ENCODE measurements around the gene PCDH7.

The PCDH7 gene, protein sequence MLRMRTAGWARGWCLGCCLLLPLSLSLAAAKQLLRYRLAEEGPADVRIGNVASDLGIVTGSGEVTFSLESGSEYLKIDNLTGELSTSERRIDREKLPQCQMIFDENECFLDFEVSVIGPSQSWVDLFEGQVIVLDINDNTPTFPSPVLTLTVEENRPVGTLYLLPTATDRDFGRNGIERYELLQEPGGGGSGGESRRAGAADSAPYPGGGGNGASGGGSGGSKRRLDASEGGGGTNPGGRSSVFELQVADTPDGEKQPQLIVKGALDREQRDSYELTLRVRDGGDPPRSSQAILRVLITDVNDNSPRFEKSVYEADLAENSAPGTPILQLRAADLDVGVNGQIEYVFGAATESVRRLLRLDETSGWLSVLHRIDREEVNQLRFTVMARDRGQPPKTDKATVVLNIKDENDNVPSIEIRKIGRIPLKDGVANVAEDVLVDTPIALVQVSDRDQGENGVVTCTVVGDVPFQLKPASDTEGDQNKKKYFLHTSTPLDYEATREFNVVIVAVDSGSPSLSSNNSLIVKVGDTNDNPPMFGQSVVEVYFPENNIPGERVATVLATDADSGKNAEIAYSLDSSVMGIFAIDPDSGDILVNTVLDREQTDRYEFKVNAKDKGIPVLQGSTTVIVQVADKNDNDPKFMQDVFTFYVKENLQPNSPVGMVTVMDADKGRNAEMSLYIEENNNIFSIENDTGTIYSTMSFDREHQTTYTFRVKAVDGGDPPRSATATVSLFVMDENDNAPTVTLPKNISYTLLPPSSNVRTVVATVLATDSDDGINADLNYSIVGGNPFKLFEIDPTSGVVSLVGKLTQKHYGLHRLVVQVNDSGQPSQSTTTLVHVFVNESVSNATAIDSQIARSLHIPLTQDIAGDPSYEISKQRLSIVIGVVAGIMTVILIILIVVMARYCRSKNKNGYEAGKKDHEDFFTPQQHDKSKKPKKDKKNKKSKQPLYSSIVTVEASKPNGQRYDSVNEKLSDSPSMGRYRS (N-terminal part only)
- total RNA-seq = 0.10 to 0.26 reads per million in 2 donors

DNA sequence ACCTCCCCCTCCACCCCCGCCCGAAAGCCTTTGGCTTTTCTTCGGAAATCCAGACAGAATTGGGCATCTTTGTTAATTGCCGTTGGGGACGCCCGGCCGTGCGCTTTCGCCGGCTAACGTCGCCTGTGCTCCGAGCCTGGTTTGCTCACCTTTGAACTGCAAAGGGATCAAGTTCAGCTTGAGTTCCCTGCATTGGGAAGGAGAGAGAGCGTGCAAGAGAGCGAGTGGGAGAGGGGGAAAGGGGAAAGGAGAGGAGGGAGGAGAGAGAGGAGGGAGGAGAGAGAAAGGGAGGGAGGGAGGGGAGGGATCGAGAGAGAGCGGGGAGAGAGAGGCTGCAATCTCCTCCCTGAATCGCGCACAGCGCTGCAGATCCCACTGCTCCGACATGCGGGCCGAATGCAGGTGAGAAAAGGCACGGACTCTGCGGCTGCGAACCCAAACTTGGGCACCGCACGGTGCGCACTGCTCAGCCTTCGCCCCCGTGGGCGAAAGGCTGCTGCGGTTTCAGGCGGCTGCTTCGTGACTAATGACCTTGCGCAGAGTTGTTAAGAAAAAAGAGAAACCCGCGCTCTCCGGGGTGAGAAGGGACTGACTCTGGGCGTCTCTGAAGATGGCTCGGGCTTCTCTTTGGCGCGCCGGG is at the start of gene PCDH7:
PCDH7 (plus strand) TSS at position 349 of the 640 bp plus-strand sequence. CDS start 1,054 bp downstream, outside the sequence.
- DNase-seq = no peak

DNA sequence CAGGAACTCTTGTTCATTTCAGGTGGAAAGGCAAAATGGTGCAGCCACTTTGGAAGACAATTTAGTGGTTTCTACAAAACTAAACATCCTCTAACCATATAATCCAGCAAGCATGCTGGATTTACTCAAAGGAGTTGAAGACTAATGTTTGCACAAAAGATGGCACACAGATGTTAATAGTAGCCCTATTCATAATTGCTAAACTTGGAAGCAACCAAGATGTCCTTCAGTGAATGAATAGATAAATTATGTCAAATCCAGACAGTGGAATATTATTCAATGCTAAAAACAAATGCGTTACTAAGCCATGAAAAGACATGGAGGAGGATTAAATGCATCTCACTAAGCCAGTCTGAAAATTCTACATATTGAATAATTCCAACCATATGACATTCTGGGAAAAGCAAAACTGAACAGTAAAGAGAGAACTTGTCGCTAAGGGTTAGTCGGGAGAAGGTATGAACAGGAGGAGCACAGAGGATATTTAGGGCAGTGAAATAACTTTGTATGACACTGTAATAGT is 48.2 kb upstream of the PCDH7 start:
- no peak for DNase-seq

DNA sequence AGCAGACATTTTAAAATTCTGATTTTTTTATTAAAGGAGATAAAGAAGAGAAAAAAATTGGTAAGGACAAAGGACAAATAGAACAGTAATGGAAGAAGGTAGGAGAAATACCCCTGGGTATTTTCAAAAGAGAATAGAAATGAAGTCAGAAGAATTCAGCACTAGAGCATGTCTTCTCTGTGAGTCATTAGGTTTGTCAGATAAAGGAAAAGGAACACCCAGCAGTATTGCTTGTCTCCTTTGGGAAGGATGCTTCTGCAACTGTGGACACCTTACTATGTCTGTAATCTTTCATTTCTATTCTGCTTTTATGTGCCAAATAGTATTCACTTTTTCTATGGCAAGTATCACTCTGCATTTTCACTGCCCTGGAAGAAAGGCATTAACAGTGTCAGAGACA is 24.0 kb upstream of the PCDH7 start:
- DNase-seq = no peak

DNA sequence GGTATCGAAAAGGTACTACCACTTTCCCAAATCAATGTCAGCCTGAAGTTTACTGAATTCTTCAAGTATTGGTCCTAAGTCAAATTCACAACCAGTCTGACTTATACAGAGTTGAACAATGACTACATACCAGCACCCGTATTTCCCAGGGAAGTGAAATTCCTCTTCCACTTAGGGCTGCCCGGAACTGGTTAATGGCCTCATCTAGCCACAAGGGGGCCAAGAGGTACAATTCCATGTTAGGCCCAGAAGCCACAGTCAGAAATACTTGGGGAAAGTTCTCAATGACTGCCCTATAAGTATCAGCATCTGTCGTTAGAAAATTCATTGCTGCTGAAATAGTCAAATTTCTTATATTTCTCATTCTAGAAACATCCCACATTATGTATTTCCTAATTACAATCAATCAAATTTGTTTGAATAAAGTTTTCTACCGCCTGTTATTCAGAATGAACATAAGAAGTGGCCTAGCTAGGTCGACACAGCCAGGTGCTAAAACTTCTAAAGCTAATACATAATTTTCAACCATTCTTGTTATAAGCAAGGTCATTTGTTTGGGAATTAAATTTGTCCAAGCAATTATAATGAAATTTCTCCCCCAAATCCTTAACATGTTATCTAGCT is 5.6 kb upstream of the PCDH7 start:
- no peak for DNase-seq

DNA sequence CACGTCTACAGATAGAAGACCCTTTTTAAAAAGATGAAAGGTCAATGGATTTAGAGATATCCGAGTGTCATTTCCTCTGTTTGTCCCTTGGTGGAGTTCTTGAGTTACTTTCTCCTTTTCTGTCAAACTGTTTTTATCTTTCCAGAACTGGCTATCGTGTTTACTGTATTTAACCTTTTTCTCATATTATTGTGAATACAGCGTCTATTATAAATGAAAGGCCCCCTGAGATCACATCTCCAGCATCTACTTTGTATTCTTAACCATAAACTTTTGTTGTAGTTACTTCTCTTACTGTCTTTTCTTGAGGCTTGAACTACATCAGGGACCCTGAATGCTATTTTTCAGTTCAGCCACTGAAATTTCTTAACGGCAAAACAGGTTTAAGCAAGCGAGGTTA is 4.0 kb upstream of the PCDH7 start:
- DNase-seq = no peak

DNA sequence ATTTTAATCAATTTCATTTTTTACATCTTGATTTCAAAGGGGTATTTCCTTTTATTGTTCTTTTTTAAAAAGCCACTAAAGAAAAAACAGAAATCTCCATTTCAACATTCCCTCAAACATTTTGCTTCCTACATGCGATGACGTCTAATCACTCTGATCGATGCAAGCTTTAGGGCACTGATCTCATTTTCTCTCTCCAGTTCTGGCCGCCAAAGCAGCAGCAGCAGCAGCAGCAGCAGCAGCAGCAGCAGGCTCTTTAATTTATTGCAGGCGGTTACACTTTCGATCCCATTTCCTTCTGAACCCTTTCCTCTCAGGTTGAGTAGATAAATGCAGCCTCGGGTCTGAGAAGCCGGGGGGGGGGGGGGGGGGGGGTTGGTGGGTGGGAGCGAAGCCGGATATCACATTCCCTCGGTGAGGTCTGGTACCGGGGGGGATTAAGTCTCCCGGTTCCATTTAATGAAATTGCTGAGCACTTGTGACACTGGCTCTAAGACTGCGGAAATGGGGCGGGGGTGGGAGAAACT is 3.4 kb upstream of the PCDH7 start:
- no peak for DNase-seq

DNA sequence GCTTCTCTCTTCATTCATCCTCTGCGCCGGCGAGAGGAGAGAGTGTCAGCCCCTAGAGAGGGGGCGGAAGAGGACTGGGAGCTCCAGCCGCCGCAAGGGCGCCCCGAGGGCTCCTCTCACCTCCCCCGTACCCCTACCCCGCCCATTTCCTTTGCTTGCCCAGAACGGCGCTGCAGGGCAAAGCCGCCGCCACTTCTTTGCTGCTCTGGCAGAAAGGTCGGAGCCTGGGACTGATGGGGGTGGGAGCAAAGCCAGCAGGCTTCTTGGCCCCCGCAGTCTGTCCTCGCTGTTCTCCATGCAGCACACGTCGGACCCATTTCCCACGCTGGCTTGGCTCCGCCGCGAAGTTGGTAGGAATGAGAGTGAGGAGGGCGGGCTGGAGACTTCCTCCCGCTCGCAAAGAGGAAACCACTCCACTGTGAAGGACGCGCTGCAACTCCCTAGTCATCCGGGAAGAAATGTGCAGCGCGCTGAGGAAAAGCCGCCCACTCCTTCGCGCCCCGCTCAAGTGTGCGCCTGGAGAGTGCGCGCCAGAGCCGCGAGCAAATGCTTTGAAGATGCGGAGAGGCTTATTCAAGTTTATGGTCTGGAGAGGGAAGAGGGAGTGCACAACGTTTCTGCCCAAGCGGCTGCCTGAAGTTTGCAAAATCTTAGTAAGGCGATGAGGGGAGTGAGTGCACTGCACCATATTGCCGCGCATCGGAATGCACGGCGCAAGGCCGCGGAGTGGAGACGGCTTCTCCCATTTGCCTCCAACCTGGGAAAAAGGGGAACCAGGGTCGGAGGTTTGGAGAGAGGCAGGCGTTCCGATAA is 2.8 kb upstream of the PCDH7 start:
- no peak for DNase-seq

DNA sequence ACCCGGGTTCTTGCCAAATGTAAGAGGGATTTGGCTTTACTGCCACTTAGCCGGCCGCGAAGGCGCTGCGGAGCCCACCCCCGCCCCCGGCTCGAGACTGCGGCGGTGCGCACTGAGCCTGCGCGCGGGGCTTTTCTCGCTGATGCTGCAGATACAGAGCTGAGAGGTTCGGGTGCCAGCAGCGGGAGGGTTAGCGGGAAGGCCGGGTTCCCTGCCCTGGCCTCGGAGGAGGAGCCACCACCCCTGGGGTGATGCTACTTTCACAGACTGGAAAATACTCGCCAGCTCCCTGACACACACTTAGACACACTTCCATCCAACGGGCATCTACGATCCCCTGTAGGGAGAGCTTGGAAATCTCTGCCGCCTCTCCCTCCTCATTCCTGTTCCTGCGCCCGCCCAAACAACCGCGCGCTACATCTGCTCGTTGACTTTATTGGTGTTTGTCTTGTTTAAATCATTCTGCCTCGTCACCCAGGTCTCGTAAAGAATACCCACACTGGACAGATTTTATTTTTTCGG is 2.1 kb upstream of the PCDH7 start:
- DNase-seq = no peak

DNA sequence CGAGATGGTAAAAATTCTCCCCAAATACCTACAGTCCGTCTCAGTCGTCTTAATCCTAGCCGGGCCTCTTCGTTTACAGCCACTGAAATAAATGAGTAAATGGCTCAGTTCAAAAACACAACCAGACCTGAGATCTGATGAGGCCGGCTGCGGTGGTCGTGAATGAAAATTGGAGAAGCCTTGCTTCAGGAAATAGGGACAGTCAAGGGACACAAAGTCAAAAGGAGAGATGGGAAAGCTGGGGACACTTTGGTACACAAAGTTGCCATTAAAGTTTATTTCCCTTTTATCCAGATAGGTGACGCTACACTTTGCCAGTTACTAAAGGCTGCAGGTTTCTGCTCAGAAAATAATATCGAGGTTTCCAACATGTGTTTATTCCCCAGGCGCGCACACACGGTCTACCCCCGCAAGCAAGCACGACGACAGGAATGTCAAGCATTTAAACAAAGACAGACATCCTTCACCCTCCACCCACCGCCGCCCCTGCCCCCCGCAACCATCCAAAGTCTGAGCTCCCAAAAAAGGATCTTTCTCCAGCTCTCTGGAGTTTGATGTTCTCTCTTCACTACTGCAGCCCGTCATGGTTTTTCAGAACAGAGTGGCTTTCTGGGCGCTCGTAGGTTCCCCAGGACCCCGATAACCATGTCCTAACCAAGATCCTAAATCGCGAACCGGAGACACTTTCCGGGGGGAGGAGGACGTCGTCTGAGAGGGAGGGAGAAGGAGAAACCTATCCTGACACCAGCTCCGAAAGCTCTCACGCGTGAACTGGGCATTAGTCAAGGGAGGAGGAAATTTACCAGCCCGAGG is 1.3 kb upstream of the PCDH7 start:
- DNase-seq = no peak

DNA sequence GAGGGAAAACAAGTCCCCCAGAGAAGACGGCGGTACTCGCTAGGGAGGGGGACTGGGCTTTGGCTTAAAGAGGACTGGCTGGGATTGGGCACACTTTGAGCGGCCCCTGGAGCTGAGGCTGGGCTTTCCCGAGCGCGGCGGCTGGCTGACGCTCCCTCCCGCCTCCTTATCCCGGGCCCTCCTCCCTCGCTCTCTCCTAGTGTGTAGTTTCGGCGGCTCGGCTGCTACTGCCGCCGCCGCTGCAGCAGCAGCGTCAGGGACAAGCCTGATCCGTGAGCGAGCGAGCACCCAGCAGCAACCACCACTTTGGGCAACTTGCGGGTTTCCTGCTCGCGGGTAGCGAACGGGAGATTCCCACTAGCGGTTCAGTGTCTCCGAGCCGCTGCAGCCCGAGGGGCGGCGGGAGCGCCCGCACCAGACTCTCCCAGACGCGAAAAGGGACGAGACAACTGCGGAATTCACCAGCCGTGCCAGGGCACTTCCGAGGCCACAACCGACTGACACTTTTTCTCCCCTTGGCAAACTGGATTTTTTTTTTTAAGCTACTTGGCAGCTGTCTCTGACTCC is 632 bp upstream of the PCDH7 start:
- DNase-seq = no peak

DNA sequence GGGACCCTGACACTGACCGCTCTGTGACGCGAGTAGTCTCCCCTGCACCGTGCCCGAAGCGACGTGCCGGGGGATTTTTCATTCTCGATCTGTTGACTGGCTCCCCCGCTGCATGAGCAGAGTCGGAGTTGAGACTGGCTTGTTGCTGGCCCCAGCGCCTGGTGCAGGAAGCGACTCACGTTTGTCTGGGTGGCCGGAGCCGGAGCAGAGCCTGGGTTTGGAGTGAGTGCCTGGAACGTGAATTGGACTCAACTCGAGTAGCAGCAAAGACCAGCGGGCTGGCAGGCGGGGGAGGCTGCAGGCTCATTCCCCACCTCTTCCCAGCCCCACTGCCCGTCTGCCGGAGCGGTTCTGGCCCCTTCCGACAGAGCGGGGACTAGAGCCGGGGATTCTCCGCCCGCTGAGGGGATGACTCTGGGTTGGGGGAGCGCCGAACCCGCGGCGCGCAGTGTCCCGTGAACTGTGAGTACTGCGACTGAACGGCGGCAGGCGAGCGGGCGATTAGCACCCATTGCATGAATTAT is 554 bp downstream of the PCDH7 start:
- no peak for DNase-seq

DNA sequence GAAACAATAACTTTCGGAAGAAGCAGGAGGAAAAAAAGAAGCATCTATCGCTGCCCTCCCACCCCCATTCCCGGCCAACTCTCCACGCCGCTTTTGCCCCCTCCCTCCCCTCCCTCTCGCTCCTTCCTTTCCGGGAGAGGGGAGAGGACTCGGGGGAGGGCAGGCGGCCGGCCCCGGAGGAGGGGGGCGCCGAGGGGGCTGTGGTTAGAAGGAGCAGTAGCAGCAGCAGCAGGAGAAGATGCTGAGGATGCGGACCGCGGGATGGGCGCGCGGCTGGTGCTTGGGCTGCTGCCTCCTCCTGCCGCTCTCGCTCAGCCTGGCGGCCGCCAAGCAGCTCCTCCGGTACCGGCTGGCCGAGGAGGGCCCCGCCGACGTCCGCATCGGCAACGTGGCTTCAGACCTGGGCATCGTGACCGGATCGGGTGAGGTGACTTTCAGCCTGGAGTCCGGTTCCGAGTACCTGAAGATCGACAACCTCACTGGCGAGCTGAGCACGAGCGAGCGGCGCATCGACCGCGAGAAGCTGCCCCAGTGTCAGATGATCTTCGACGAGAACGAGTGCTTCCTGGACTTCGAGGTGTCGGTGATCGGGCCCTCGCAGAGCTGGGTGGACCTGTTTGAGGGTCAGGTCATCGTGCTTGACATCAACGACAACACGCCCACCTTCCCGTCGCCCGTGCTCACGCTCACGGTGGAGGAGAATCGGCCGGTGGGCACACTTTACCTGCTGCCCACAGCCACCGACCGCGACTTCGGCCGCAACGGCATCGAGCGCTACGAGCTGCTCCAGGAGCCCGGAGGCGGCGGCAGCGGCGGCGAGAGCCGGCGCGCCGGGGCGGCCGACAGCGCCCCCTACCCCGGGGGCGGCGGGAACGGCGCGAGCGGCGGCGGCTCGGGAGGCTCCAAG is 1.3 kb downstream of the PCDH7 start:
- DNase-seq = no peak

DNA sequence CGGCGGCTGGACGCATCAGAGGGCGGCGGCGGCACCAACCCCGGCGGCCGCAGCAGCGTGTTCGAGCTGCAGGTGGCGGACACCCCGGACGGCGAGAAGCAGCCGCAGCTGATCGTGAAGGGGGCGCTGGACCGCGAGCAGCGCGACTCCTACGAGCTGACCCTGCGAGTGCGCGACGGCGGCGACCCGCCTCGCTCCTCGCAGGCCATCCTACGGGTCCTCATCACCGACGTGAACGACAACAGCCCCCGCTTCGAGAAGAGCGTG is 1.9 kb downstream of the PCDH7 start:
- no peak for DNase-seq

DNA sequence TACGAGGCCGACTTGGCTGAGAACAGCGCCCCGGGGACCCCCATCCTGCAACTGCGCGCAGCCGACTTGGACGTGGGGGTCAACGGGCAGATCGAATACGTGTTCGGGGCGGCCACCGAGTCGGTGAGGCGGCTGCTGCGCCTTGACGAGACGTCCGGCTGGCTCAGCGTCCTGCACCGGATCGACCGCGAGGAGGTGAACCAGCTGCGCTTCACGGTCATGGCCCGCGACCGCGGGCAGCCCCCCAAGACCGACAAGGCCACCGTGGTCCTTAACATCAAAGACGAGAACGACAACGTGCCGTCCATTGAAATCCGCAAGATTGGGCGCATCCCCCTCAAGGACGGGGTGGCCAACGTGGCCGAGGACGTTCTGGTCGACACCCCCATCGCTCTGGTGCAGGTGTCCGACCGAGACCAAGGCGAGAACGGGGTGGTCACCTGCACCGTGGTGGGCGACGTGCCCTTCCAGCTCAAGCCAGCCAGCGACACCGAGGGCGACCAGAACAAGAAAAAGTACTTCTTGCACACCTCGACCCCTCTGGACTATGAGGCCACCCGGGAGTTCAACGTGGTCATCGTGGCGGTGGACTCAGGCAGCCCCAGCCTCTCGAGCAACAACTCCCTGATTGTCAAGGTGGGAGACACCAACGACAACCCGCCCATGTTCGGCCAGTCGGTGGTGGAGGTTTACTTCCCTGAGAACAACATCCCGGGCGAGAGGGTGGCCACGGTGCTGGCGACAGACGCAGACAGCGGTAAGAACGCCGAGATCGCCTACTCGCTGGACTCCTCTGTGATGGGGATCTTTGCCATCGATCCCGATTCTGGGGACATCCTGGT is 2.4 kb downstream of the PCDH7 start:
- DNase-seq = no peak

DNA sequence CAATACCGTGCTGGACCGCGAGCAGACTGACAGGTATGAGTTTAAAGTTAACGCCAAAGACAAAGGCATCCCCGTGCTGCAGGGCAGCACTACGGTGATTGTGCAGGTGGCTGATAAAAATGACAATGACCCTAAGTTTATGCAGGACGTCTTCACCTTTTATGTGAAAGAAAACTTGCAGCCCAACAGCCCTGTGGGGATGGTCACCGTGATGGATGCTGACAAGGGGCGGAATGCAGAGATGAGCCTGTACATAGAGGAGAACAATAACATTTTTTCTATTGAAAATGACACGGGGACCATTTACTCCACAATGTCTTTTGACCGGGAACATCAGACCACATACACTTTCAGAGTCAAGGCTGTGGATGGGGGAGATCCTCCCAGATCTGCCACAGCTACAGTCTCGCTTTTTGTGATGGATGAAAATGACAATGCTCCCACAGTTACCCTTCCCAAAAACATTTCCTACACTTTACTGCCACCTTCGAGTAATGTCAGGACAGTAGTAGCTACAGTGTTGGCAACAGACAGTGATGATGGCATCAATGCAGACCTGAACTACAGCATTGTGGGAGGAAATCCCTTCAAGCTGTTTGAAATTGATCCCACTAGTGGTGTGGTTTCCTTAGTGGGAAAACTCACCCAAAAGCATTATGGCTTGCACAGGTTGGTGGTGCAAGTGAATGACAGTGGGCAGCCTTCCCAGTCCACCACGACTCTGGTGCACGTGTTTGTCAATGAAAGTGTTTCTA is 3.2 kb downstream of the PCDH7 start:
- DNase-seq = no peak

DNA sequence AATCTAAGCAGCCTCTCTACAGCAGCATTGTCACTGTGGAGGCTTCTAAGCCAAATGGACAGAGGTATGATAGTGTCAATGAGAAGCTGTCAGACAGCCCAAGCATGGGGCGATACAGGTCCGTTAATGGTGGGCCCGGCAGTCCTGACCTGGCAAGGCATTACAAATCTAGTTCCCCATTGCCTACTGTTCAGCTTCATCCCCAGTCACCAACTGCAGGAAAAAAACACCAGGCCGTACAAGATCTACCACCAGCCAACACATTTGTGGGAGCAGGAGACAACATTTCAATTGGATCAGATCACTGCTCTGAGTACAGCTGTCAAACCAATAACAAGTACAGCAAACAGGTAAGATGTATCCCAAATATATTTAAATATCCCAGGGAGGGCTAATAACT is 4.1 kb downstream of the PCDH7 start:
- no peak for DNase-seq

DNA sequence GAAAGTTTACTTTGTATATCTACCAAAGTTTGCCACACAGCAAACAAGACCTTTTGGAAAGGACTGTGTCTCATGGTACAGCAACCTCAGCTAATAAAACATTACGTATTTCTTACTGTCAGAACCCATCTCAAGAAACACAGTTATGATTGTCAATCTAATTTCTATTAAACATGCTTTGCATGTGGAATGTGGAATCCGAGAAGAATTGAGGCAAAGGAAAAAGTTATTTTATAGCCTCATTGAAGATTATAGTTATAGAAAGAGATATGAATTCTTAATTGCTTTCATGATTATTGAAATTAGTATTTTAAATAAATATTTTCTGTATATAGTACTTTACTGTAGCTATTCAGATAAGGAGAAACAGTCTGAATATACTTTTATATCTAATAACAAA is 5.4 kb downstream of the PCDH7 start:
- DNase-seq = no peak
